ENCODE results near the gene TMEM53. TPM values are rescaled to one million over a fixed set of nuclear protein-coding genes. Genes with fewer than 3 reads are reported as not detected.

The TMEM53 gene
- total RNA-seq, 1 donor from 2014 or later: 6.1 TPM

GRCh38 chr1:44616284-44616990, 57.8 kb downstream of the TMEM53 start:
- peaks cover 2% of the 10 kb centered on the region for H3K27me3 ChIP-seq (ENCODE audit: control insufficient read depth, insufficient read depth, low read length)
- TF ChIP-seq CTCF (IDR thresholded peaks at IDR 0.05; ENCODE audit: insufficient read depth, low read length, severe bottlenecking): no peak
- peak; percentile 28 for DNase-seq (ENCODE audit: low read depth)
- H3K4me3 ChIP-seq (ENCODE audit: low read depth, low read length): peak overlapping the region; percentile 27
- no peak for FAIRE-seq
- no peaks in the 10 kb centered on the region for H3K36me3 ChIP-seq (ENCODE audit: control insufficient read depth, insufficient read depth, low read length)

DNA sequence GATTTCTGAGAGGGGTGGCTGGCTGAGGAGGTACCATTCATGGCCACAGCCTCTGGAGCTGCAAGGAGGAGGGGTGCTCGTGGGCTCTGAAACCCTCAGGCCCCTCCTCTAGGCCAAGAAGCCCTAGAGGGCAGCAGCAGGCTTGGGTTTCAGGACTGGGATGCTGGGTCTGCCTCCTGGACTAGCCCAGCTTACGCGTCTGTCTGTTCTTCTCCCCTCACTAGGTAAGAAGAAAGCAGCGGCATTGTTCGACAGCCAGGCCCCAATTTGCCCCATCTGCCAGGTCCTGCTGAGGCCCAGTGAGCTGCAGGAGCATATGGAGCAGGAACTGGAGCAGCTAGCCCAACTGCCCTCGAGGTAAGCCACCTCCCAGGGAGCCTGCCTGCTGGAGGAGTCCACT, 60.3 kb downstream of the TMEM53 start:
- no peak overlapping the region for H3K4me3 ChIP-seq (ENCODE audit: low read depth, low read length)
- H3K36me3 ChIP-seq (ENCODE audit: control insufficient read depth, insufficient read depth, low read length): no peaks in the 10 kb centered on the region
- peaks cover 2% of the 10 kb centered on the region for H3K27me3 ChIP-seq (ENCODE audit: control insufficient read depth, insufficient read depth, low read length)
- no peak for FAIRE-seq
- no peak for TF ChIP-seq CTCF (IDR thresholded peaks at IDR 0.05; ENCODE audit: insufficient read depth, low read length, severe bottlenecking)
- no peak for DNase-seq (ENCODE audit: low read depth)

GRCh38 chr1:44611866-44612265, 62.4 kb downstream of the TMEM53 start:
- Histone ChIP-seq H3K4me3 (ENCODE audit: low read depth, low read length) (no peak overlapping the region), H3K27me3 (ENCODE audit: control insufficient read depth, insufficient read depth, low read length) (peaks cover 2% of the 10 kb centered on the region), H3K36me3 (ENCODE audit: control insufficient read depth, insufficient read depth, low read length) (no peaks in the 10 kb centered on the region)
- no peak for FAIRE-seq
- no peak for TF ChIP-seq CTCF (IDR thresholded peaks at IDR 0.05; ENCODE audit: insufficient read depth, low read length, severe bottlenecking)
- DNase-seq (ENCODE audit: low read depth): no peak

DNA sequence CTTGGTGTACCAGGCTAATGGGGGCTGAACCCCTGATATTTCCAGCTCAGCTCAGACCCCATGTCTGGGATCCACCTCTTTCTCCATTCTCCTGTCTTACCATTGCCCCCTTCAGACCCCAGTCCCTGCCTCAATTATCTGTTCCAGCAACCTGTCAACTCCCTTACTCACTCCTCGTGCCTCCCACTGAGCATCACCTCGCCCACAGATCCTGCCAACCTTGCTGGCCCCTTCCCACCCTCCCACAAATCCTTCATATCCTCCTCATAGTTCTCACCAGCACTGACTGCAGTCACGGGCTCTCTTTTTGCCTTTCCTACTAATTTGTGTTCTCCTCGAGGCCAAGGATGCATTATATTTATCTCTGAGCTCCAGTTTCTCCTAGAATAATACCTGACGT, 62.9 kb downstream of the TMEM53 start:
- TF ChIP-seq CTCF (IDR thresholded peaks at IDR 0.05; ENCODE audit: insufficient read depth, low read length, severe bottlenecking): no peak
- DNase-seq (ENCODE audit: low read depth): no peak
- FAIRE-seq: no peak
- H3K27me3 ChIP-seq (ENCODE audit: control insufficient read depth, insufficient read depth, low read length): no peaks in the 10 kb centered on the region
- no peak overlapping the region for H3K4me3 ChIP-seq (ENCODE audit: low read depth, low read length)
- no peaks in the 10 kb centered on the region for H3K36me3 ChIP-seq (ENCODE audit: control insufficient read depth, insufficient read depth, low read length)

GRCh38 chr1:44610527-44611148, 63.6 kb downstream of the TMEM53 start:
- Histone ChIP-seq H3K4me3 (ENCODE audit: low read depth, low read length) (no peak overlapping the region), H3K27me3 (ENCODE audit: control insufficient read depth, insufficient read depth, low read length) (peaks cover under 1% of the 10 kb centered on the region), H3K36me3 (ENCODE audit: control insufficient read depth, insufficient read depth, low read length) (no peaks in the 10 kb centered on the region)
- no peak for TF ChIP-seq CTCF (IDR thresholded peaks at IDR 0.05; ENCODE audit: insufficient read depth, low read length, severe bottlenecking)
- DNase-seq (ENCODE audit: low read depth) (no peak), FAIRE-seq (no peak)

Data from bronchial epithelial cell (primary cell).